Measurements from ENCODE around the gene DGKI. TPM values are rescaled to one million over a fixed set of nuclear protein-coding genes. Genes with fewer than 3 reads are reported as not detected.

DGKI gene
- total and polyA plus RNA-seq, 9 of the 15 experiments (the other 6 are each of a cell fraction or from before 2014, with no cell fraction given) = 0.11 to 0.54 (median 0.15) TPM; not detected in 5

GRCh38 chr7:137717811-137718271 lies 128.9 kb downstream of the DGKI start:
- POLR2A ChIA-PET = no interaction called here
- H3K9me3 ChIP-seq (replicated peaks; ENCODE audit: control insufficient read depth, insufficient read depth, low read depth, low read length) = no peaks in the 10 kb centered on the region
- DNase-seq (ENCODE audit: extremely low read depth in 1 of 4, low spot score in 3 of 4) (peak in 1 of 4 experiments; percentile 4), ATAC-seq (no peak), FAIRE-seq (no peak)
- no peaks in the 10 kb centered on the region for H3K79me2 ChIP-seq (ENCODE audit: control insufficient read depth, insufficient read depth, low read length)
- 2% methylated on average over 7 of the region's 7 CpGs for WGBS (ENCODE audit: insufficient coverage, low coverage, missing lambda C conversion rate)
- no peaks in the 10 kb centered on the region for H3K36me3 ChIP-seq (ENCODE audit: control insufficient read depth, insufficient read depth, low read length)
- peaks cover 13 to 18% of the 10 kb centered on the region in 2 experiments; a peak in 4 of 5 replicates for H3K27me3 ChIP-seq (ENCODE audit: control insufficient read depth in 2 of 2, insufficient read depth in 2 of 2, low read length in 2 of 2)
- no peaks in the 10 kb centered on the region for H3K9me1 ChIP-seq (ENCODE audit: control insufficient read depth, insufficient read depth, low read length)
- CTCF ChIA-PET (ENCODE audit: low intra/inter-chr PET ratio) = interaction anchor here (0.6 kb wide), 1 partner anchor 1282 kb away, joined by 4 read pairs; no protein-coding TSS in a partner anchor
- TF ChIP-seq ZNF253 (CRISPR knock-in tag; conservative IDR thresholded peaks at IDR 0.05) (no peak), AFF1 (IDR thresholded peaks at IDR 0.05; ENCODE audit: low read depth in 1 of 2, partially characterized antibody in 2 of 2) (no peak), ATF3 (IDR thresholded peaks at IDR 0.05) (peak; percentile 41; the same call in 1 of the 2 replicates), ATF3 (CRISPR knock-in tag; conservative IDR thresholded peaks at IDR 0.05) (no peak), SMAD1 (IDR thresholded peaks at IDR 0.05; ENCODE audit: low read depth, low read length, partially characterized antibody) (no peak), ZNF324 (CRISPR knock-in tag; IDR thresholded peaks at IDR 0.05) (no peak)
- no peak overlapping the region for H3K4me2 ChIP-seq (ENCODE audit: insufficient read depth, low read length)
- no peaks in the 10 kb centered on the region for H4K20me1 ChIP-seq (replicated peaks; ENCODE audit: control insufficient read depth, insufficient read depth, low read length)
- H3K9ac ChIP-seq (ENCODE audit: insufficient read depth in 1 of 2, low read depth in 2 of 2, low read length in 2 of 2) = no peak overlapping the region; a peak in 1 of 4 replicates
- no peak overlapping the region for H2AFZ ChIP-seq (ENCODE audit: low read depth, low read length)
- no peak overlapping the region for H3K27ac ChIP-seq (ENCODE audit: extremely low read depth, low read depth, low read length)
- in situ Hi-C loops (cut with MboI) = no loop called here
- H3K4me1 ChIP-seq (replicated peaks in 1 of 2; ENCODE audit: control insufficient read depth in 2 of 2, insufficient read depth in 2 of 2, low read length in 2 of 2) = no peaks in the 10 kb centered on the region
- BruUV-seq (replicated peaks) = no TSS peak
- intact Hi-C loops (cut with micrococcal nuclease) = no loop called here
- H3K4me3 ChIP-seq = no peak overlapping the region
